Measurements from ENCODE around the gene HAPLN2. TPM values are rescaled to one million over a fixed set of nuclear protein-coding genes. Genes with fewer than 3 reads are reported as not detected.
"Not testable (repeated sequence)": the region's sequence is repeated elsewhere in the genome, so short reads cannot be mapped to it uniquely, and the experiment has no call there.

Gene HAPLN2
- total and polyA plus RNA-seq, 7 donors: 0.10 to 1.2 (median 0.71) TPM; not detected in 4

DNA sequence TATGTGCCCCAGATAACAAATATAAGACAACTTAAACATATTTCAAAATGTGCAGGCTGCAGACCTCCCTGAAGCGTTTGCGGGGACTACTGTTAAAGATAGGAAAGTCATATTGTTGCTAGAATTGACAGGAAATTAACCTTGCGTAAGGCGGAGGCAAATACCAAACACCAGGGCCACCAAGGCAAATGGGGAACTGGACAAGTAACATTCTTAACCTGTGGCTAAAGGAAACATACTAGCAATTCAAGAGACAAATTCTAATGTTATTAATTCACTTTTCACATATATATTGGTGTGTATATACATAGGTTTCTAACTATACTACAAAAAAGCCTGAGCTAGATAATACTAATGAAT is 6.8 kb downstream of the HAPLN2 start:
- DNase-seq: no peak
- peaks cover 0 to 25% (median 23%) of the 10 kb centered on the region in 4 donors for H3K4me1 ChIP-seq
- no peak overlapping the region for H3K27ac ChIP-seq
- intact Hi-C loops (cut with DNase I): loop anchor here (1.0 kb wide), 1 partner anchor 31 kb away; no protein-coding TSS in a partner anchor
- H3K27me3 ChIP-seq: peaks cover 32 to 86% (median 49%) of the 10 kb centered on the region in 3 donors
- TF ChIP-seq, protein P1, sequence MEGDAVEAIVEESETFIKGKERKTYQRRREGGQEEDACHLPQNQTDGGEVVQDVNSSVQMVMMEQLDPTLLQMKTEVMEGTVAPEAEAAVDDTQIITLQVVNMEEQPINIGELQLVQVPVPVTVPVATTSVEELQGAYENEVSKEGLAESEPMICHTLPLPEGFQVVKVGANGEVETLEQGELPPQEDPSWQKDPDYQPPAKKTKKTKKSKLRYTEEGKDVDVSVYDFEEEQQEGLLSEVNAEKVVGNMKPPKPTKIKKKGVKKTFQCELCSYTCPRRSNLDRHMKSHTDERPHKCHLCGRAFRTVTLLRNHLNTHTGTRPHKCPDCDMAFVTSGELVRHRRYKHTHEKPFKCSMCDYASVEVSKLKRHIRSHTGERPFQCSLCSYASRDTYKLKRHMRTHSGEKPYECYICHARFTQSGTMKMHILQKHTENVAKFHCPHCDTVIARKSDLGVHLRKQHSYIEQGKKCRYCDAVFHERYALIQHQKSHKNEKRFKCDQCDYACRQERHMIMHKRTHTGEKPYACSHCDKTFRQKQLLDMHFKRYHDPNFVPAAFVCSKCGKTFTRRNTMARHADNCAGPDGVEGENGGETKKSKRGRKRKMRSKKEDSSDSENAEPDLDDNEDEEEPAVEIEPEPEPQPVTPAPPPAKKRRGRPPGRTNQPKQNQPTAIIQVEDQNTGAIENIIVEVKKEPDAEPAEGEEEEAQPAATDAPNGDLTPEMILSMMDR (IDR thresholded peaks at IDR 0.05): peak in 2 of 4 experiments; percentile 2 to 17
- no peak for TF ChIP-seq EP300 (IDR thresholded peaks at IDR 0.05)
- 38 to 42% methylated on average over 4 of the region's 4 CpGs for WGBS, 2 donors
- H3K4me3 ChIP-seq: no peak overlapping the region
- no peaks in the 10 kb centered on the region for H3K9me3 ChIP-seq
- no peaks in the 10 kb centered on the region for H3K36me3 ChIP-seq

DNA sequence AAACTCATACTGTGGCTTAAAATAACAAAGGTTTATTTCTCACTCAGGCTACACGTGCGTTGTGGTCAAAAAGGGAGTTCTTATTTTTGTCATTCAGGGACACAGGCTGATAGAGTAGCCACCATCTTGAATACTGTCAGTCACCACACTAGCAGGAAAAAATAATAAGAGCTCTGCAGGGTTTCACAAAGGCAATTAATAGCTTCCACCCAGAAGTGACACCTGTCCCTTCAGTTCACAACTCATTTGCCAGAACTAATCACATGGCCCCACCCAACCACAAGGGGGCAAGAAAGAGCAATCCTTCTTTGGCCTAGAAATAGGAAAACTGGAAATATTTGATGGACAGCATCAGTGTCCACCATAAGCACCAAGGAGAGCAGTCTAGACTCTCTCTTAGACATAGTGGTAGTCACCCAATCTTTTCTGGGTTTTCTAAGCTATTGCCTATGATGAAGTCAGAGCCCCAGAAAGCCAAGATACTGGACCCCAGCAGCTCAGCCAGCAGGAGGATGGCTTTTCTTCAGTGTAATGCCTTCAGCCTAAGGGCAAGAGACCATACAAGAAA is 8.2 kb downstream of the HAPLN2 start:
- Histone ChIP-seq H3K36me3 (no peaks in the 10 kb centered on the region), H3K4me3 (no peak overlapping the region), H3K9me3 (no peaks in the 10 kb centered on the region), H3K4me1 (peaks cover 0 to 25% (median 23%) of the 10 kb centered on the region in 4 donors), H3K27me3 (peaks cover 32 to 90% (median 62%) of the 10 kb centered on the region in 3 donors), H3K27ac (no peak overlapping the region)
- no peak for DNase-seq
- WGBS, 2 donors: 66 to 67% methylated on average over 2 of the region's 2 CpGs
- intact Hi-C loops (cut with DNase I): no loop called here
- no peak for TF ChIP-seq EP300 (IDR thresholded peaks at IDR 0.05)
- TF ChIP-seq, protein P1 (IDR thresholded peaks at IDR 0.05): peak; percentile 25 to 60 (median 43)
- no peak for TF ChIP-seq POLR2AphosphoS5 (IDR thresholded peaks at IDR 0.05)
- TF ChIP-seq POLR2A (IDR thresholded peaks at IDR 0.05): no peak

DNA sequence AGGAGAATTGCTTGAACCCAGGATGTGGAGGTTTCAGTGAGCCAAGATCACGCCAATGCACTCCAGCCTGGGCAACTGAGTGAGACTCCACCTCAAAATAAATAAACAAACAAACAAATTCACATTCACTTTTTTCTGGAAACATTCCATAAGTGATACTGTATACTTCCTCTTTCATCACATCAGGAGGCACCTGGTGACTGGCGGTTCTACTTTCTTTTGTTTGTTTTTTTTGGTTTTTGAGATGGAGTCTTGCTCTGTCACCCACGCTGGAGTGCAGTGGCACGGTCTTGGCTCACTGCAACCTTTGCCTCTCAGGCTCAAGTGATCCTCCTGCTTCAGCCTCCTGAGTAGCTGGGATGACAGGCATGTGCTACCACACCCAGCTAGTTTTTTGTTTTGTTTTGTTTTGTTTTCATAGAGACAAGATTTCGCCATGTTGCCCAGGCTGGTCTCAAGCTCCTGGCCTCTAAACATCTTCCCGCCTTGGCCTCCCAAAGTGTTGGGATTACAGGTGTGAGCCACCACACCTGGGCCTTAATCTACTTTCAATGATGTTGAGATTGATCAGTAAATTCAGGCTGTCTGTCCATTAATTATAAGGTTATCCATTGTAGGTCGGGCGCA is 10.7 kb downstream of the HAPLN2 start:
- Histone ChIP-seq H3K4me1 (peaks cover 0 to 10% (median 9%) of the 10 kb centered on the region in 4 donors), H3K4me3 (no peak overlapping the region), H3K27me3 (peaks cover 13 to 88% (median 54%) of the 10 kb centered on the region in 3 donors), H3K9me3 (no peaks in the 10 kb centered on the region), H3K36me3 (no peaks in the 10 kb centered on the region), H3K27ac (no peak overlapping the region)
- intact Hi-C loops (cut with DNase I): no loop called here
- 54 to 73% methylated on average over 8 of the region's 8 CpGs for WGBS, 2 donors
- DNase-seq: peak; percentile 2
- TF ChIP-seq EP300 (IDR thresholded peaks at IDR 0.05): no peak
- TF ChIP-seq POLR2AphosphoS5 (IDR thresholded peaks at IDR 0.05): no peak
- TF ChIP-seq, protein P1 (IDR thresholded peaks at IDR 0.05): no peak
- no peak for TF ChIP-seq POLR2A (IDR thresholded peaks at IDR 0.05)

DNA sequence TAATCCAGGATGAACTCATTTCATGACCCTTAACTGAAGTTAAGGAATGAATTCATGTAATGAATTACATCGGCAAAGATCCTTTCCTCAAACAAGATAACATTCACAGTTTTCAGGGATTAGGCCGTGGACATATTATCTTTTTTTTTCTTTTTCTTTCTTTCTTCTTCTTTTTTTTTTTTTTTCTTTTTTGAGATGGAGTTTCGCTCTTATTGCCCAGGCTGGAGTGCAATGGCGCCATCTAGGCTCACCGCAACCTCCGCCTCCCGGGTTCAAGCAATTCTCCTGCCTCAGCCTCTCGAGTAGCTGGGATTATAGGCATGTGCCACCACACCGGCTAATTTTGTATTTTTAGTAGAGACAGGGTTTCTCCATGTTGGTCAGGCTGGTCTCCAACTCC is 11.9 kb downstream of the HAPLN2 start:
- 55 to 56% methylated on average over 9 of the region's 9 CpGs for WGBS, 2 donors
- H3K36me3 ChIP-seq; H3K27ac ChIP-seq; H3K9me3 ChIP-seq; intact Hi-C loops (cut with DNase I); H3K4me3 ChIP-seq; H3K4me1 ChIP-seq: not testable (repeated sequence)
- DNase-seq: peak; percentile 8
- H3K27me3 ChIP-seq: peaks cover 5 to 85% (median 44%) of the 10 kb centered on the region in 3 donors

DNA sequence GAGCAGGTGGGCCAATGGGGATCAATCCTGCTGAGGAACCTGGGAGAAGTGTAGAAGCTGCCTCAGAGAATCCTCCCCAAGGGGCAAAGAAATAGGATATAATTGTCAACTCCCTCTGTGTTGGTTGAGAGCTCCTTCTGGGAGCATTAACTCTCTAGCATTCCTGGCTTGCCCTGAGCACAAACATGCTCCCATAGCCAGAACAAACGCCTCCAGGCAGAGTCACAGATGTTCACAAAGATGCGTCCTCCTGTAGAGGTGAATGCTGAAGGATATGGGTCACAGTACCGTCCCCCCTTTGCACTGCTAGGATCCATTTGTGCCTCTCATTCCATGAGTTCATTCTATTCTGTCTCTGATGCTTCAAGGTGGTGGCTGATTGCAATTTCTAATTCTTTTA is 13.1 kb downstream of the HAPLN2 start:
- H3K4me1 ChIP-seq: no peaks in the 10 kb centered on the region
- WGBS, 2 donors: 67 to 69% methylated on average over 3 of the region's 3 CpGs
- H3K9me3 ChIP-seq: no peaks in the 10 kb centered on the region
- intact Hi-C loops (cut with DNase I): no loop called here
- H3K36me3 ChIP-seq: no peaks in the 10 kb centered on the region
- peaks cover 0 to 84% (median 37%) of the 10 kb centered on the region in 3 donors for H3K27me3 ChIP-seq
- TF ChIP-seq POLR2A (IDR thresholded peaks at IDR 0.05): no peak
- TF ChIP-seq POLR2AphosphoS5 (IDR thresholded peaks at IDR 0.05): no peak
- TF ChIP-seq, protein P1 (IDR thresholded peaks at IDR 0.05): no peak
- TF ChIP-seq EP300 (IDR thresholded peaks at IDR 0.05): no peak
- no peak overlapping the region for H3K4me3 ChIP-seq
- DNase-seq: peak; percentile 17
- no peak overlapping the region for H3K27ac ChIP-seq

Data from sigmoid colon (tissue), 7 donors.